CD14-positive monocyte (primary cell): ENCODE data around the gene ZSCAN25. TPM values are rescaled to one million over a fixed set of nuclear protein-coding genes. Genes with fewer than 3 reads are reported as not detected.
"Not testable (repeated sequence)": the region's sequence is repeated elsewhere in the genome, so short reads cannot be mapped to it uniquely, and the experiment has no call there.

ENCODE experiments used
- DNase-seq, 3 donors: peaks; one replicate each; pipeline ENCODE4 v3.0.0-alpha.2; 2011 to 2022
- H2AFZ ChIP-seq: 2 replicates; pipeline ENCODE4 v1.6.0; 2012; ENCODE audit warnings: mild to moderate bottlenecking, low read depth, low read length, inconsistent platforms; ENCODE audit not compliant: insufficient read depth, poor library complexity, severe bottlenecking
- H3K27ac ChIP-seq, 2 donors: 1 replicate in 1 of 2; 2 replicates in 1 of 2; pipeline ENCODE4 v1.5.1; 2012 to 2013; ENCODE audit warnings: low read length in 2 of 2, control low read depth in 1 of 2, inconsistent platforms in 1 of 2, low read depth in 1 of 2, mild to moderate bottlenecking in 1 of 2
- H3K27me3 ChIP-seq, 2 donors: one replicate each; pipeline versions ENCODE4 v1.6.0 to v1.6.1; 2011 to 2013; ENCODE audit warnings: low read length in 2 of 2; ENCODE audit not compliant: control insufficient read depth in 2 of 2, insufficient read depth in 2 of 2
- H3K36me3 ChIP-seq, 2 donors: replicated peaks in 1 of 2; 1 replicate in 1 of 2; 2 replicates in 1 of 2; pipeline versions ENCODE4 v1.5.1 to v1.6.1; 2012 to 2013; ENCODE audit warnings: low read length in 2 of 2, control low read depth in 1 of 2, inconsistent platforms in 1 of 2, mild to moderate bottlenecking in 1 of 2; ENCODE audit not compliant: insufficient read depth in 2 of 2, control insufficient read depth in 1 of 2
- H3K4me1 ChIP-seq, 2 donors: 1 replicate in 1 of 2; 2 replicates in 1 of 2; pipeline versions ENCODE4 v1.5.1 to v1.6.1; 2012 to 2013; ENCODE audit warnings: low read length in 2 of 2, control low read depth in 1 of 2, inconsistent platforms in 1 of 2, mild to moderate bottlenecking in 1 of 2, moderate library complexity in 1 of 2; ENCODE audit not compliant: insufficient read depth in 2 of 2, control insufficient read depth in 1 of 2
- H3K4me2 ChIP-seq: replicated peaks from 2 replicates; pipeline ENCODE3; 2012; ENCODE audit warnings: low read length, moderate library complexity, mild to moderate bottlenecking; ENCODE audit not compliant: poor library complexity, severe bottlenecking; ENCODE audit errors: extremely low read depth
- H3K4me3 ChIP-seq, 3 experiments: fragments of 200-600 bp in 1 of 3; sonication (generic) in 1 of 3; replicated peaks in 1 of 3; 1 replicate in 2 of 3; 2 replicates in 1 of 3; pipeline ENCODE4 v1.5.1; 2011 to 2013; ENCODE audit warnings: low read length in 3 of 3, mild to moderate bottlenecking in 3 of 3, control low read depth in 2 of 3, low read depth in 2 of 3, inconsistent platforms in 1 of 3, moderate library complexity in 1 of 3
- H3K79me2 ChIP-seq: 2 replicates; pipeline ENCODE4 v1.6.0; 2012; ENCODE audit warnings: mild to moderate bottlenecking, control low read depth, inconsistent platforms, low read length, moderate library complexity; ENCODE audit not compliant: insufficient read depth
- H3K9ac ChIP-seq: 2 replicates; pipeline ENCODE4 v1.6.0; 2017; ENCODE audit warnings: low read length, mild to moderate bottlenecking; ENCODE audit not compliant: insufficient read depth, poor library complexity, severe bottlenecking
- H3K9me3 ChIP-seq, 2 donors: replicated peaks in 1 of 2; 1 replicate in 1 of 2; 2 replicates in 1 of 2; pipeline versions ENCODE4 v1.5.1 to v1.6.1; 2012 to 2013; ENCODE audit warnings: low read length in 2 of 2, control low read depth in 1 of 2; ENCODE audit not compliant: control insufficient read depth in 1 of 2, insufficient read depth in 1 of 2
- H4K20me1 ChIP-seq: 2 replicates; pipeline ENCODE4 v1.6.0; 2012; ENCODE audit warnings: mild to moderate bottlenecking, low read length, control low read depth, moderate library complexity; ENCODE audit not compliant: insufficient read depth
- H3K27ac Mint-ChIP-seq, 7 donors: one replicate each; pipeline ENCODE4 v1.8.0; 2020; ENCODE audit warnings: mild to moderate bottlenecking in 7 of 7, mixed read lengths in 7 of 7, moderate library complexity in 6 of 7, inconsistent platforms in 2 of 7
- H3K27me3 Mint-ChIP-seq, 3 donors: one replicate each; pipeline ENCODE4 v1.8.0; 2021 to 2022; ENCODE audit warnings: low read depth in 3 of 3, mild to moderate bottlenecking in 3 of 3, mixed read lengths in 3 of 3, moderate library complexity in 3 of 3, inconsistent platforms in 1 of 3
- H3K36me3 Mint-ChIP-seq, 2 donors: one replicate each; pipeline ENCODE4 v1.8.0; 2020; ENCODE audit warnings: mixed read lengths in 2 of 2, inconsistent platforms in 1 of 2, mild to moderate bottlenecking in 1 of 2
- H3K4me1 Mint-ChIP-seq: one replicate; pipeline ENCODE4 v1.8.0; 2020; ENCODE audit warnings: mild to moderate bottlenecking, mixed read lengths
- H3K4me3 Mint-ChIP-seq, 2 donors: one replicate each; pipeline ENCODE4 v1.8.0; 2020; ENCODE audit warnings: mild to moderate bottlenecking in 2 of 2, mixed read lengths in 2 of 2, moderate library complexity in 1 of 2
- H3K9me3 Mint-ChIP-seq, 7 donors: one replicate each; pipeline ENCODE4 v1.8.0; 2020 to 2022; ENCODE audit warnings: mixed read lengths in 7 of 7, mild to moderate bottlenecking in 6 of 7, moderate library complexity in 6 of 7, inconsistent platforms in 2 of 7
- WGBS: methylation state at CpG from one replicate; pipeline ENCODE4 v1.1.5; 2013; ENCODE audit warnings: missing lambda C conversion rate; ENCODE audit not compliant: insufficient coverage; 5-methylcytosine and 5-hydroxymethylcytosine counted together
- intact Hi-C, 2 donors: fragments of 100-400 bp; cut with micrococcal nuclease; formaldehyde crosslinking; loops; one replicate each; pipeline versions ENCODE4 v1.15.0 to v1.15.1; 2023
- polyA plus RNA-seq, 3 donors: library from polyadenylated mRNA; depleted of rRNA in 1 of 3; unstranded in 2 of 3; stranded (reverse) in 1 of 3; fragments of 300-500 nt in 2 of 3; fragments of >200 nt in 1 of 3; fragmentation: Illumina TruSeq in 2 of 3; gene quantifications; 1 replicate in 2 of 3; 2 replicates in 1 of 3; pipeline ENCODE4 v1.2.3, GENCODE V29; 2012 to 2021
- TF ChIP-seq, protein P1 (sequence below): fragments of 200-600 bp; IDR thresholded peaks from one replicate; pipeline ENCODE4 v1.8.0; 2022; ENCODE audit warnings: antibody characterized with exemption, mild to moderate bottlenecking

ZSCAN25 gene
- polyA plus RNA-seq, 3 donors, result 4.3 to 7.3 (median 6.1) TPM

- H3K4me1 ChIP-seq, result no peaks in the 10 kb centered on the region
- no peaks in the 10 kb centered on the region for H3K9me3 ChIP-seq
- no peaks in the 10 kb centered on the region for H3K79me2 ChIP-seq
- H3K36me3 ChIP-seq, result no peaks in the 10 kb centered on the region
- peaks cover 0 to 2% (median 1%) of the 10 kb centered on the region in 3 donors for H3K27me3 Mint-ChIP-seq
- intact Hi-C loops, result no loop called here
- no peak overlapping the region for H3K4me2 ChIP-seq
- H3K27me3 ChIP-seq, result no peaks in the 10 kb centered on the region
- WGBS, result 90% methylated on average over 2 of the region's 3 CpGs
- H3K9ac ChIP-seq, result no peak overlapping the region
- H3K4me3 Mint-ChIP-seq, result no peak overlapping the region
- H3K9me3 Mint-ChIP-seq, result peaks cover 4 to 20% (median 7%) of the 10 kb centered on the region in 7 donors
- no peaks in the 10 kb centered on the region for H4K20me1 ChIP-seq
- peak overlapping the region in 1 of 7 donors; percentile 55 for H3K27ac Mint-ChIP-seq
- no peaks in the 10 kb centered on the region for H3K4me1 Mint-ChIP-seq
- no peak overlapping the region for H3K27ac ChIP-seq
- TF ChIP-seq, protein P1, sequence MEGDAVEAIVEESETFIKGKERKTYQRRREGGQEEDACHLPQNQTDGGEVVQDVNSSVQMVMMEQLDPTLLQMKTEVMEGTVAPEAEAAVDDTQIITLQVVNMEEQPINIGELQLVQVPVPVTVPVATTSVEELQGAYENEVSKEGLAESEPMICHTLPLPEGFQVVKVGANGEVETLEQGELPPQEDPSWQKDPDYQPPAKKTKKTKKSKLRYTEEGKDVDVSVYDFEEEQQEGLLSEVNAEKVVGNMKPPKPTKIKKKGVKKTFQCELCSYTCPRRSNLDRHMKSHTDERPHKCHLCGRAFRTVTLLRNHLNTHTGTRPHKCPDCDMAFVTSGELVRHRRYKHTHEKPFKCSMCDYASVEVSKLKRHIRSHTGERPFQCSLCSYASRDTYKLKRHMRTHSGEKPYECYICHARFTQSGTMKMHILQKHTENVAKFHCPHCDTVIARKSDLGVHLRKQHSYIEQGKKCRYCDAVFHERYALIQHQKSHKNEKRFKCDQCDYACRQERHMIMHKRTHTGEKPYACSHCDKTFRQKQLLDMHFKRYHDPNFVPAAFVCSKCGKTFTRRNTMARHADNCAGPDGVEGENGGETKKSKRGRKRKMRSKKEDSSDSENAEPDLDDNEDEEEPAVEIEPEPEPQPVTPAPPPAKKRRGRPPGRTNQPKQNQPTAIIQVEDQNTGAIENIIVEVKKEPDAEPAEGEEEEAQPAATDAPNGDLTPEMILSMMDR, result no peak
- no peak for DNase-seq
- no peak overlapping the region for H3K4me3 ChIP-seq
- peaks cover 5 to 7% of the 10 kb centered on the region in 2 donors for H3K36me3 Mint-ChIP-seq
- H2AFZ ChIP-seq, result no peak overlapping the region
These were observed 37.0 kb downstream of the ZSCAN25 start for GRCh38 chr7:99653754-99654153.

DNA sequence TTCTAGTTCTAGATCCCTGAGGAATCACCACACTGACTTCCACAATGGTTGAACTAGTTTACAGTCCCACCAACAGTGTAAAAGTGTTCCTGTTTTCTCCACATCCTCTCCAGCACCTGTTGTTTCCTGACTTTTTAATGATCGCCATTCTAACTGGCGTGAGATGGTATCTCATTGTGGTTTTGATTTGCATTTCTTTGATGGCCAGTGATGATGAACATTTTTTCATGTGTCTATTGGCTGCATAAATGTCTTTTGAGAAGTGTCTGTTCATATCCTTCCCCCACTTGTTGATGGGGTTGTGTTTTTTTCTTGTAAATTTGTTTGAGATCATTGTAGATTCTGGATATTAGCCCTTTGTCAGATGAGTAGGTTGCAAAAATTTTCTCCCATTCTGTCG is 37.9 kb downstream of the ZSCAN25 start:
- H3K9ac ChIP-seq, DNase-seq, H3K79me2 ChIP-seq, H3K27me3 Mint-ChIP-seq, H3K27ac ChIP-seq, H3K4me1 ChIP-seq, intact Hi-C loops, H3K4me1 Mint-ChIP-seq, H4K20me1 ChIP-seq, H3K4me3 ChIP-seq, H3K27me3 ChIP-seq, H3K4me2 ChIP-seq, H3K9me3 ChIP-seq, H3K36me3 Mint-ChIP-seq, H2AFZ ChIP-seq, H3K27ac Mint-ChIP-seq, H3K36me3 ChIP-seq, H3K4me3 Mint-ChIP-seq: not testable (repeated sequence)
- no CpG with 5 or more reads among the region's 3 CpGs for WGBS
- peaks cover 10 to 27% (median 12%) of the 10 kb centered on the region in 7 donors for H3K9me3 Mint-ChIP-seq

GRCh38 chr7:99657879-99658278 is 41.1 kb downstream of the ZSCAN25 start:
- H3K27ac ChIP-seq, H3K79me2 ChIP-seq, H3K4me1 ChIP-seq, H3K36me3 ChIP-seq, H3K4me1 Mint-ChIP-seq, H3K27me3 ChIP-seq, H3K27me3 Mint-ChIP-seq, H3K9me3 ChIP-seq, H3K27ac Mint-ChIP-seq, H4K20me1 ChIP-seq, H3K4me3 ChIP-seq, intact Hi-C loops, H3K4me2 ChIP-seq, H3K4me3 Mint-ChIP-seq, H3K9ac ChIP-seq, DNase-seq, H2AFZ ChIP-seq: not testable (repeated sequence)
- peaks cover 11 to 15% of the 10 kb centered on the region in 2 donors for H3K36me3 Mint-ChIP-seq
- WGBS, result no CpG with 5 or more reads among the region's 5 CpGs
- peaks cover 14 to 35% (median 17%) of the 10 kb centered on the region in 7 donors for H3K9me3 Mint-ChIP-seq
